DOHH2 (cell line): Measurements from ENCODE around the gene PPM1F.

Source experiments
- CTCF ChIP-seq: fragments of 200-600 bp; sonication (generic); IDR thresholded peaks from one replicate; pipeline ENCODE4 v1.5.1; 2014; ENCODE audit warnings: antibody characterized with exemption, mild to moderate bottlenecking, low read depth, low read length; ENCODE audit not compliant: poor library complexity, severe bottlenecking
- EZH2phosphoT487 ChIP-seq: fragments of 200-600 bp; sonication (generic); IDR thresholded peaks from 2 replicates; pipeline ENCODE4 v1.6.1; 2017; ENCODE audit warnings: borderline replicate concordance, mild to moderate bottlenecking, antibody characterized with exemption, low read length, moderate library complexity, mixed read lengths

DNA sequence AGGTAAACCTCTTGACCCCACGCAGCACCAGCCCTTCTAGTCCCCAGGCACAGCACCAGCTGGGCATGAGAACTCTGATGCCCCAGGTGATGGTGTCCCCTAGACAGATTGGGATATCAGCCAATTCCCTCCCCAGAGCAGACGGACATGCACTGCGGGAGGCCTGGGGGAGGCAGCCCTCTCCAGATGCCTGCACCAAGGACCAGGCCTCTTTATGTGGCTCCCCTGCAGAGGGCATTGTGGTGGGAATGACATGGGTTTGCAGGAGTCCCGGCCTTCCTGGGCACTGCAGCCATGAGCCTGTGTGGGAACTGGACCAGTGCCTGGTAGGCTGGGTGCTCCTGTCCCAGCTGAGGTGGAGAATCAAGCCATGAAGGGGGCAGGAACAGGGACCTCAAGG lies 25.9 kb downstream of the PPM1F start:
- no peak for TF ChIP-seq CTCF
- no peak for TF ChIP-seq EZH2phosphoT487
